HG02763 (cell line): ENCODE data around the gene ATRN.
"Not testable (repeated sequence)": the region's sequence is repeated elsewhere in the genome, so short reads cannot be mapped to it uniquely, and the experiment has no call there.

ENCODE experiments used
- ATAC-seq: cut with Tn5 transposase; IDR thresholded peaks from one replicate; pipeline ENCODE4 v1.9.1; 2021; ENCODE audit warnings: mild to moderate bottlenecking, moderate library complexity; ENCODE audit not compliant: unreplicated experiment

The ATRN gene

DNA sequence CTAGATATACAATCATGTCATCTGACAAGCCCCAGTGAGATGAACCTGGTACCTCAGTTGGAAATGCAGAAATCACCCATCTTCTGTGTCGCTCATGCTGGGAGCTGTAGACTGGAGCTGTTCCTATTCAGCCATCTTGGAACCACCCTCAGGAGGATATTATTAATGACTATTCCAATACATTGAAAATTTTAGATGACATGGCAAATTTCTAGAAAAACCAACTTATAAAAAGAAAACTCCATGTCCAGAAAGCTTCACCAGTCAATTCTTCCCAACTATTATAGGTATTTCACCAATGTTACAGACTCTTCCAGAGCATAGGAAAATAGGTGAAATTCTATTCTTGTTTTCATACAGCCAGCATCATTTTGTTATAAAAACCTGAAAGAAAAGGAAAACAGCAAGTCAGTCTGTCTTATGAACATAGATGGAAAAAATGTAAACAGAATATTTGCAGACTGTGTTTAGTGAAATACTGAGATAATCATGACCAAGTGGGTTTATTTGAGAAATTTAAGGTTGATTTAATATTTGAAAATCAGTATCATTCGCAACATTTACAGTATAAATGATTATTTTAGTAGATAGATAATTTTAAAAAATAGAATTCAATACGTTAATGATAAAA, 43.3 kb downstream of the ATRN start:
- ATAC-seq = no peak

DNA sequence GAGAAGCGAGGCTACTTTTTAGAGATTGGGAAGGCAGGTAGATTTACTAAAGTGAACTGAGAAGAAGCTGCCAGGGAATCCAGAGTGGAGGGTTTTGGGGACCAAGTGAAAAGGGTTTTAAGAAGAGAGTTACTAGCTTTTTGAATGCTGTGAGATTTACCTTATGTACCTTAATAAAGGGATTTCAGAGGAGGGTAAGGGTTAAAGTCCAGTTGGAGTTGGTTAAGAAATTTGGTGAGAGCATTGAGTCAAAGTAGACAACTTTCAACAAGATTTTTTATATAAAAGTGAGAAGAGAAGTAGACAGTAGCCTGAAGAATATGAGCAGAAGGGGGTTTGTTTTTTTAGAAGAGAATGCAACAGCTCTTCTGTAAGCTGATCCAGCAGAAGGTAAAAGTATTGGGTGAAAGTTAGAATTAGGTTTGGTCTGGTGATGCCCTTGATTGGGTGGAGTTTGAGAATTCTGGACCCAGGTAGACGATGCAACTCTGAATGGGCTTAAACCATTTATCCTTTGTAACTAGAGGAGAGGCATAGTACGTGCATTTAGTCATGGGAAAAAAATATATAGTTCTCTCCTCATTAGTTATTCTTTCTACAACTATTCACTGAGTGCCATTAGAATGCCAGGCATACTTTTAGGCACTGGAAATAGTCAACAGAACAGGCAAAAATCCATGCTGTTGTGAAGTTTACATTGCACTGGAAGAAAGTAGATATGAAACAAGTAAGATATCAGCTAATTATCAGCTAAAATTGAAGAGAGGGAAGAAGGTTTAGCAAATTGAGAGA, 44.8 kb downstream of the ATRN start:
- no peak for ATAC-seq

DNA sequence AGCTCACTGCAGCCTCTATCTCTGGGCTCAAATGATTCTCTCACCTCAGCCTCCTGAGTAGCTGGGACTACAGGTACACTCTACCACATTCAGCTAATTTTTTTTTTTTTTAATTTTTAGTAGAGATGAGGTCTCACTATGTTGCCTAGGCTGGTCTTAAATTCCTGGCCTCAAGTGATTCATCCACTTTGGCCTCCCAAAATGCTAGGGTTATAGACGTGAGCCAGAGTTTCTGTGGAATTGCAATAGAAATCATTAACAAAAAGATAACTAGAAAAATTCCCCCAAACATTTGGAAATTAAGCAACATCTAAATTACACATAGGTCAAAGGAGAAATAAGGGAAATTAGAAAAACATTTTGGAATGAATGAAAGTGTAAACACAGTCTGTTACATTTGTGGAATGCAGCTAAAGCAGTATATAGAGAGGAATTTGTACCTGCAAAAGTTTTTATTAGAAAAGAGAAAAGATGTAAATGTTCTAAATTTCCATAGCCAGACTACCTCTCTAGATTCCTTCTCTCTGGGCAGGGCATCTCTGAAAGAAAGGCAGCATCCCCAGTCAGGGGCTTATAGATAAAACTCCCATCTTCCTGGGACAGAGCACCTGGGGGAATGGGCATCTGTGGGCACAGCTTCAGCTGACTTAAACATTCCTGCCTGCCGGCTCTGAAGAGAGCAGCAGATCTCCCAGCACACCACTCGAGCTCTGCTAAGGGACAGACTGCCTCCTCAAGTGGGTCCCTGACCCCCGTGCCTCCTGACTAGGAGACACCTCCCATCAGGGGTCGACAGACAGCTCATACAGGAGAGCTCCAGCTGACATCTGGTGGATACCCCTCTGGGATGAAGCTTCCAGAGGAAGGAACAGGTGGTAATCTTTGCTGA, 51.3 kb downstream of the ATRN start:
- ATAC-seq = no peak

DNA sequence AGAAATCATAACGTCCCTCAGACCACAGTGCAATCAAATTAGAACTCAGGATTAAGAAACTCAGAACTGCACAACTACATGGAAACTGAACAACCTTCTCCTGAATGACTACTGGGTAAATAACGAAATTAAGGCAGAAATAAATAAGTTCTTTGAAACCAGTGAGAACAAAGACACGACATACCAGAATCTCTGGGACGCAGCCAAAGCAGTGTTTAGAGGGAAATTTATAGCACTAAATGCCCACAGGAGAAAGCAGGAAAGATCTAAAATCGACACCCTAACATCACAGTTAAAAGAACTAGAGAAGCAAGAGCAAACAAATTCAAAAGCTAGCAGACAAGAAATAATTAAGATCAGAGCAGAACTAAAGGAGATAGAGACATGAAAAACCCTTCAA, 53.9 kb downstream of the ATRN start:
- ATAC-seq = not testable (repeated sequence)

DNA sequence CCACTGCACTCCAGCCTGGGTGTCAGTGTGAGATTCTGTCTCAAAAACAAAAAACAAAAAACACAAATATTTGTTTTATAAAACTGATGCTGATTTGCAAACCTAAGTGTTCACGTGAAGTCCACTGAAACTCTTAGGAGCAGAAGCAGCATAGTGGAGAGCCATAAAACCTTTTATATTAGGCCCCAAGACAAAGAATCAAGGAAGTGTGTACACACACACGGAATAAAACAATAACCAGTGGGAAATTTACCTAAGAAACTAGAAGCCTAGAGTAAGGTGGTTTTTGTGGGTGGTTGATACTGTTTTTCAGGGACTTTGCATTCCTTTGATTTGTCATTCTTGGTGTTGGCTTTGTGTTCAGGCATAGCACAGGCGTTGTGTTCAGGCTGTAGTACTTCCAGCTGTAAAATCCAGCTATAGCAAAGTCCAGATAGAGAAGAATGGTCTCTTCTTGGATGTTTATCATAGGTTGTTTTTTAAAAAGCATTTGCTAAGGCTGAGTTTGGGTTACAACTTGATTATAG, 61.3 kb downstream of the ATRN start:
- no peak for ATAC-seq

DNA sequence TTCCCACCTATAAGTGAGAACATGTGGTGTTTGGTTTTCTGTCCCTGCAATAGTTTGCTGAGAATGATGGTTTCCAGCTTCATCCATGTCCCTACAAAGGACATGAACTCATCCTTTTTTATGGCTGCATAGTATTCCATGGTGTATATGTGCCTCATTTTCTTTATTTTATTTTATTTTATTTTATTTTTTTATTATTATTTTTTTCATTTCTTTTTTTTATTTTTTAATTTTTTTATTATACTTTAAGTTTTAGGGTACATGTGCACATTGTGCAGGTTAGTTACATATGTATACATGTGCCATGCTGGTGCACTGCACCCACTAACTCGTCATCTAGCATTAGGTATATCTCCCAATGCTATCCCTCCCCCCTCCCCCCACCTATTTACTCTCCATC, 66.9 kb downstream of the ATRN start:
- not testable (repeated sequence) for ATAC-seq

DNA sequence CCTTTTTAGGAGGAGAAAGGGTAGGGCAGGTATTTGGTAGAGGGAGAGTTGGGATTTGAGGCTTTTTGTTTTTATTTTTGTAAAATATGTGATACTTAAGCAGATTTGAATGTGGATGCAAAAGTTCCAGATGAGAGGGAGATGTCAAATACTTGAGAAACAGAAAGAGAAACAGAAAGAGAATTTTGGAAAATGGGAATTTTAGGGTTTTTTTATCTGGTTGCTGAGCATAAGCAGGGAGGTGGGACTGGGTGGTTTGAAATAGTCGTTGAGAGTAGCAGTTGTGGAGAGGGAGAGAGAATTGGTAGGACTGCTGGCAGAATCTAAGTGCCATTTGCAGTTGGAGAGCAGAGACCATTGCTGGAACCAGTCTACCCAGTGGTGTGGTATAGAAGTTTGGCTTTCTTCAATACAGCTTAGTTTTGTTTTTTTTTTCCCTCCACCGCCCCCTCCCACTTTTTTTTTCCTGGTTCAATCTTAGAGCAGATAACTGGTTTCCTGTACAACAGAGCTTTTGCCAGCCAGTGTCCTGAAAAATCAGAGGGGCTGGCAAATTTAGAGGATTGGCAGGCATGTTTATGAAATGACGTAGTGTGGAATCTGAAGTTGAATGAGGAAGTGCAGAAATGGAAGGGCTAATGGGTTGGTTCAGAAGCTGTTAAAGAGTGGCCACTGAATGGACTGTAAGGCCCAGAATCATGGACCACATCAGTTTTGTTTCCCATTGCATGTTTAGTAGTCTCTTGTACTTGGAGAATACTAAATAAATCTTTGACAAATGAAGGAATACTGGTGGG, 68.7 kb downstream of the ATRN start:
- no peak for ATAC-seq

DNA sequence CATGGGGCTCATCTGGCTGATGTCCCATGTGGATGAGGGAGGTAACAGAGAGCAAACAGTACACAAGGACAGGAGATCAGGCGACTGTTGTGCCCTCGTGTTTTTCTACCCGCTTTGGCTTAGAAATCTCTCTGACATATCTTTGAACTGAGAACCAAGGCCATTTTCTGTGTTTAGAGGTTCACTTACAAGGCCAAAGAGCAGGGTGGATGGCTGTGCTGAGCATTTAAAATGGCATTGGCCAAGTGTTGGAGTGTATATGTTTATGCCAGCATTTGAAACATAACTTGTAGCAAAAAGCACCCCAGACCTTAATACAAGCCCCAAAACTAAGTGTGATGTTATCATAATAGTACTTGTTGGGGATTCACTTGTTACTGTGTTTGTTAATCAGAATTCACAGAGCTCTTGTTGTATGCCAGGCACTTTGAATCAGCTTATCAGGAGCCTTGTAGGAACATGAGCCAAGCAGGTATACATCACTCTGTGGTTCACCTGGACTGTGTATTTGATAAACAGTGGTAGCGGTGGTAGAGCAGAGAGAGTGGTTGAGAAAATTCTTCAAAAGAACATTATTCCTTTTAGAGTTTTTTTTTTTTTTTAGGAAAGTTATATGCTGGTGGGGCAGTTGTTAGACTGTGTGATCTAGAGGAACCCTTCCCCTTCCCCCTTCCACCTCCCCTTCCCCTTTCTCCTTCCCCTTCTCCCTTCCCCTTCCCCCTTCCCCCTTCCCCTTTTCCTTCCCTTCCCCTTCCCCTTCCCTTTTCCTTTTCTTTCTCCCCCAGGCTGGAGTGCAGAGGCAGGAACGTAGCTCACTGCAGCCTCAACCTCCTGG, 71.3 kb downstream of the ATRN start:
- no peak for ATAC-seq

DNA sequence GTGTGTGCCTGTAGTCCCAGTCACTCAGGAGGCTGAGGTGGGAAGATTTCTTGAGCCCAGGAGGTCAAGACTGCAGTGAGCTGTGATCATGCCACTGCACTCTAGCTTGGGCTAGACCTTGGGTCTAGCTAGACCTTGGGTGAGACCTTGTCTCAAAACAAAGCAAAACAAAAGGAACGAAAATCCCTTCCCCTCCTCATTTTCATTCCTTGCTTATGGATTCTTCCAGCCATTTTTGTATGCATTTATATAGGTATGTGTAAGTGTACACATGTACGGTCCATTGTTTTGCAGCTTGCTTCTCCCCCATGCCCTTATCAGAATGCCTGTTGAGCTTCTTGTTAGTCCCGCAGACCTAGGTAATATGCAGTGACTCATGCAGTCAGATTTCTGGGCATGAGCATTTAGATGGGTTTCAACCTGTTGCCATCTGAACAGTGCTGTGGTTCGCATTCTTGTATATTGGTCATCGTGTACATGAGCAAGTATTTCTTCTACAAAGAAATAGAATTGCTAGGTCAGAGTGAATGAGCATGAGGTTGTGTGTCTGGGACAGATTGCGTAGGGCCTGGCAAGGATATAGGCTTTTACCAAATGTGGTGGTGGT, 73.2 kb downstream of the ATRN start:
- ATAC-seq = no peak

DNA sequence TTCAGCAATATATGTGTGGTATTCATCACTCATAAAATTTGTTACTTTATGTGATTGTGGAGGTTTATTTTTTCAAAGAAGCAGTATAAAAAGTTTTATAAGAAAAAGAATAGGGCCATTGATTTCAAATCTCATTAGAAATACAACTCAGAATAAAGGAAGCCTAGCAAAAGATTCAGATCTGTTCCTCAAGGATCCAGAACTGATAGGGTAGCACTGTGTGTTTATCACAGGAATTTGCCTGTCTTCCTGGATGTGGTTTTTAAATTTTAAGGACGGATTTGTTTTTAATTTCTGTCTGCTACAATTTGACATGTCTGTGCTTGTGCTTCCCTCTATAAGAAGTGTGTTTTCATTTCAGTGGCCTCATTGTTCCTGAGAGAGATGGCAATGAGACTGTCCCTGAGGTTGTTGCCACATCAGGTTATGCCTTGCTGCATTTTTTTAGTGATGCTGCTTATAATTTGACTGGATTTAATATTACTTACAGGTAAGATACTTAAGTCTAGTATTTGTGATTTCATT, 74.6 kb downstream of the ATRN start:
- ATAC-seq = no peak

DNA sequence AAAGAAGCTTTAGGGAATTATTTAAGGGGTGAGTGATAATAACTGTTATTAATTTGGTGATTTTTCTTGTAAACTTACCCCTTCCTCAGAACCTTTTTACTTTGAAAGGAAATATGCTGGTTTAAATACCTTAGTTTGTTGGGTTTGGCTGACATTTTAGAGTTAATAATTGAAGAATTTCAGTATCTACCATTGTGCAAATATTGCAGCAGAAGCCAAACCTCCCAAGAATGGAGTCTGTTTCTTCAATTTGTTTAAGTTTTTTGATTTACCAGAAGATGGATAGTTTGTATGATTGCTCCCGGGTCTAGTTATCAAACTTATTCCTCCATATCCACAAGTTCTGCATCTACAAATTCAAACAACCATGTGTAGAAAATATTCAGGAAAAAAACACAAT, 77.1 kb downstream of the ATRN start:
- no peak for ATAC-seq

DNA sequence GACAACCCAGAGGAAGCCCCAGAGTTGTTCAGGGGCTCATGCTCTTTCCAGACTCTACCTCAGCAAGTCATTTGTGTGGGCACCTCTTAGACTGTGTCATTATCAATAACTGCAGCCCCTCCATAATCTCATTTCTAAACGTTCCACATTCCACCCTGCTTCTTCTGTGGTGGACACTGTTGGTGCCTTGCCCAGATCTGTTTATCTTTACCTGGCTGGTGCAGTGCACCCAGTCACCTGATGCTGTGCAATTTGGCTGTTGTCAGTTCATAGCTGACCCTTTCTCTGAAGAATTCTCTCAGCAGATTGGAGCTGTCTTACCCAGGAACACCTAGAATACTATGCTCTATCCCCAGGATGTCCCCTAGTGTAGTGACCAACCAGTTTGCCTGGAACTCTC, 80.0 kb downstream of the ATRN start:
- no peak for ATAC-seq

DNA sequence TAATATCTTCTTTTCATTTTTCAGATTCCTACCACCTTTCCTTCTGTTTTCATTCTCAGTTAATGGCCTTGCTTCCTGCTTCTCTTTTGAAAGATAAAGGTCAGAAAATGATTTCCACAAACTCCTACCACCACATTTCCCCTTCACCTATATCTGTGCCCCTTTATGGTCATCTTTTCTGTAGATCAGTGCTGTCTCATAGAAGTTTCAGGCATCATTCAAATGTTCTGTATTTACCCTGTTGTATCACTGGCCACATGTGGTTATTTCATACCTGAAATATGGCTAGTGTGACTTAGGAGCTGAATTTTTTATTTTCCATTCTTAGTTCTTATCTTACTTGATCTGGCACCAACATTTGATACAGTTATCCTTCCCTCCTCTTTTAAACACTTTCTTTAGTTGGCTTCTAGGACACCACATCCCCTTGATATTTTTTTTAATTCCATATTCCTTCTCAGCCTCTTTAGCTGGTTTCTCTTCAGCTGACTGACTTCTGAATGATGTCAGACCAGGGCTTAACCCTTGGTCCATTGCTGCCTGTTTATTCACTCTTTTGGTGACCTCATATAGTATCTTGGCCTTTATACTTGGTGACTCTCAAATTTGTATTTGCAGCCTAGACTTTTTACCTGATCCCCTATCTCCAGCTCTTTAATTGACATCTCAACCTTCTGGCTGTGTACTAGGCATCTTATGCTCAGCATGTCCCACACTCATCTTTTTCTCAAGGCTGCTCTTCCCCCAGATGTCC, 81.0 kb downstream of the ATRN start:
- no peak for ATAC-seq

DNA sequence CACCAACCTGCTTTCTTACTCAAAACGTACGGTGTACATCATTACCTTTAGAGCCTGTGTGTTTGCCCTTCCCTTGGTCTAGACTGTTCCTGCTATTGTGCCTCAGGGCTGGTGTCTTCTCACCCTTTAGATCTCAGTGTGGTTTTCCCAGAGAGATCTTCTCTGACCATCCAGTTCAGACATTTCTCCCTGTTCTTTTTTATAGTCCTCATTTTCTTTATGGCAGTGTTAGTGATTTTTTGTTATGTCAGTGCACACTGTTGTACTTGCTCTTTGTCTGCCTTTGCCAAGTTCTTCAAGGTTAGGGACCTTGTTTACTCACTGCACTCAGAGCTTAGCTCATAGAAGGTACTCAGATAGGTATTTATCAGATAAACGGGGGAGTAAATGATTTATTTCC, 82.8 kb downstream of the ATRN start:
- no peak for ATAC-seq

DNA sequence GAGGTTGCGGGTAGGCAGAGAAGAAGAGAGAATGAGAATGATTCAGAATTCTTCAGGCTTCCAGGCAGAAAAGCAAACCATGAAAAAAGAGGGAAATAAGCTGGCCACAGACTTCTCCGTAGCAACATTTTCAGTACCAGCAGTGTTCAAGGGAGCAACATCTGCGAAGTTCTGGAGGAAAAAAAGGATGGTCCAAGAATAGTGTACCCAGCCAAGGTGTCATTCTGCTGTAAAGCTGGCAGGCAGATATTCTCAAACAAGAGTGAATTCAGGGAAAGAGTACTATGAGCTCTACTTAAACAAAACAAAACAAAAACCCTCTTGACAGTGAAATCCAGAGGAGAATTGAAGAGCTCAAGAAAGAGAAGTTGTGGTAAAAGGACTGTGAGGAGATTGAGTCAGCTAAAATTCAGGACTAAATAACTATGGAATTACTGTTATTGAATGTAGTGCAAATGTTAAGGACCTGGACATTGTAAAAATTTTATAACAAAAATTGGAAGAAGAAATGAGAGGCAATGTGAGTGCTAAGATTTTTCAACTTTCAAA, 86.5 kb downstream of the ATRN start:
- ATAC-seq = no peak

DNA sequence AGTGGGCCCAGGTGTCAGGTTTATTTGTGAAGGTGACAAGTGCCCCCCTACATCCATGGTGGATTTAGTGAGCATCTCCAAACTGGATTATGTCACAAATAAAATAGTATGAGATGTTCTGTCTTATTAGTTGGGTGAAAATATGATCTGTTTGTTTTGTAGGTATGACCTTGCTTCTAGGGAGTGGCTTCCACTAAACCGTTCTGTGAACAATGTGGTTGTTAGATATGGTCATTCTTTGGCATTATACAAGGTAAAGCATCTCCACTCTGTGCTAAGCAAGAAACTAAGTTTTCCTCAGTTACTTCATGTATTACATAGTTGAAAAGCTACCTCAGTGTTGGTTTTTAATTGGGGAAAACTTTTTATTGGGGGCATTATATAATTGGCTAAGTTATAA, 88.4 kb downstream of the ATRN start:
- no peak for ATAC-seq

DNA sequence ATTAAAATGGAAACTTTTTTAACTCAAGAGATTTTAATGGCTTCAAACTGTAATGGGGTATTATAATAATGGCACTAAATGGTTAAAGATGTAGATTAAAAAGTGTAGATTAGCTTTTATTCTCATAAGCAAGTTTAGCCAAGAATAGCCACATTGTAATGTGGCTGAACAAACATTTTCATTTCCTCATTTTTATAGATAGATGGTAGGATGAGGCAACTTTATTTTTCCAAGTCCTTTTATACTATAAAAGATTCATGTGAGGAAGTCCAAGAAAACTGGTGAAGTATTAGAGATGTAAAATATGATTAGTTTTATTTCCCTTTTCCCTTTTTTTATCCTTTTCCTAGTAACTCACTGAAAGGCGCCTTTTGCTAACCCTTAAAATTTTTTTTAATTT, 88.8 kb downstream of the ATRN start:
- no peak for ATAC-seq

DNA sequence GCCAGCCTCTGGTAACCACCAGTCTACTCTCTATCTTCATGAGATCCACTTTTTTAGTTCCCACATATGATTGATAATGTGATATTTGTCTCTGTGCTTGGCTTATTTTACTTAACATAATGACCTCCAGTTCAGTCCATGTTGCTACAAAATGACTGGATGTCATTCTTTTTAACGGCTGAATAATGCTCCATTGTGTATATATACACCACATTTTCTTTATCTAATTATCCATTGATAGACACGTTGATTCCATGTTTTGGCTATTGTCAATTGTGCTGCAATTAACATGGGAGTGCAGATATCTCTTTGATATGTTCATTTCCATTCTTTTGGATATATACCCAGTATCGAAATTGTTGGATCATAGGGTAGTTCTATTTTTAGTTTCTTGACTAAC, 89.3 kb downstream of the ATRN start:
- no peak for ATAC-seq
